Measurements from ENCODE around the gene C1orf167. TPM values are rescaled to one million over a fixed set of nuclear protein-coding genes. Genes with fewer than 3 reads are reported as not detected.

Gene C1orf167
- total and polyA plus RNA-seq, 2 of the 8 experiments (the other 6 are each of a cell fraction or from before 2014, with no cell fraction given) = 0.70 to 1.3 TPM

- H3K23me2 ChIP-seq (ENCODE audit: low read depth, low read length) = peaks cover 10% of the 10 kb centered on the region
- POLR2A ChIA-PET (ENCODE audit: partially characterized antibody) = interaction anchor here (5.1 kb wide), 1 partner anchor 48 kb away, joined by 35 read pairs; the partner anchor contains the start of gene DRAXIN
- 88% methylated on average over 6 of the region's 6 CpGs; no CpG with 5 or more reads in 1 of the 2 experiments for WGBS, 2 experiments (ENCODE audit: extremely low coverage in 1 of 2, insufficient coverage in 1 of 2, insufficient read length in 1 of 2, insufficient replicate concordance in 2 of 2, low coverage in 1 of 2, low lambda C conversion rate in 2 of 2, missing lambda C conversion rate in 1 of 2)
These were observed 23.2 kb upstream of the C1orf167 start for GRCh38 chr1:11738783-11739182.

More at GRCh38 chr1:11738783-11739182, 23.2 kb upstream of the C1orf167 start:
- H3K79me1 ChIP-seq (ENCODE audit: low read depth, low read length) = peaks cover 2% of the 10 kb centered on the region; the same call in 1 of the 2 replicates
- H3K4me2 ChIP-seq (ENCODE audit: insufficient read depth in 1 of 2, low read depth in 2 of 2, low read length in 2 of 2) = no peak overlapping the region
- H3K4ac ChIP-seq (replicated peaks; ENCODE audit: insufficient read length, low read depth, low read length) = no peak overlapping the region
- H3K4me3 ChIP-seq (ENCODE audit: extremely low read depth in 1 of 4, insufficient read depth in 2 of 4, low read depth in 3 of 4, low read length in 4 of 4) = no peak overlapping the region
- no peak overlapping the region for H3K14ac ChIP-seq (ENCODE audit: insufficient read length)
- H3K56ac ChIP-seq (replicated peaks; ENCODE audit: insufficient read length, low read depth, low read length) = no peak overlapping the region
- H4K8ac ChIP-seq (ENCODE audit: extremely low read depth, insufficient read depth, low read length) = no peak overlapping the region
- peaks cover 0 to 9% of the 10 kb centered on the region in 2 experiments; a peak in 1 of 4 replicates for H3K79me2 ChIP-seq (ENCODE audit: control insufficient read depth in 1 of 2, insufficient read depth in 2 of 2, low read length in 2 of 2)
- TF ChIP-seq RXRA (IDR thresholded peaks at IDR 0.05; ENCODE audit: insufficient read depth, low read depth, low read length) (no peak), JUN (IDR thresholded peaks at IDR 0.05; ENCODE audit: low read depth, low read length) (no peak), SRF (IDR thresholded peaks at IDR 0.05; ENCODE audit: low read depth, low read length) (no peak)
- no peak overlapping the region for H4K91ac ChIP-seq (replicated peaks; ENCODE audit: insufficient read length, low read length)
- no peak overlapping the region for H3K9ac ChIP-seq (replicated peaks in 1 of 4; ENCODE audit: extremely low read depth in 1 of 4, low read depth in 3 of 4, low read length in 3 of 4)
- H2BK20ac ChIP-seq (ENCODE audit: low read length) = no peak overlapping the region
- no peaks in the 10 kb centered on the region for H3K27me3 ChIP-seq (replicated peaks in 1 of 4; ENCODE audit: control insufficient read depth in 3 of 4, extremely low read depth in 1 of 4, insufficient read depth in 3 of 4, low read length in 3 of 4)
- no peak overlapping the region for H2AFZ ChIP-seq (ENCODE audit: low read length)
- H3K9me3 ChIP-seq (ENCODE audit: insufficient read depth in 2 of 2, low read depth in 1 of 2, low read length in 1 of 2) = no peaks in the 10 kb centered on the region
- H2BK12ac ChIP-seq (ENCODE audit: low read depth, low read length) = no peak overlapping the region
- H2AK5ac ChIP-seq (ENCODE audit: low read depth, low read length) = no peak overlapping the region
- 0 out of 2 replicates have a peak overlapping the region, but pooled peaks have one; percentile 49 for H2BK5ac ChIP-seq (ENCODE audit: low read depth, low read length)
- CTCF ChIA-PET (ENCODE audit: partially characterized antibody) = interaction anchor here (1.0 to 2.5 kb wide), 4 partner anchors 13 to 86 kb away, joined by 3 to 6 read pairs (median 6); no protein-coding TSS in a partner anchor
- no peak overlapping the region for H4K5ac ChIP-seq (ENCODE audit: insufficient read length, low read depth, low read length)
- FAIRE-seq (no peak), DNase-seq (ENCODE audit: low read depth in 1 of 2, low spot score in 2 of 2) (no peak)
- no peak overlapping the region for H2BK120ac ChIP-seq (replicated peaks; ENCODE audit: low read depth, low read length)
- no peaks in the 10 kb centered on the region for H3K36me3 ChIP-seq (ENCODE audit: control insufficient read depth in 2 of 4, insufficient read depth in 4 of 4, low read length in 3 of 4)
- peaks cover 0 to 2% of the 10 kb centered on the region in 2 experiments for H4K20me1 ChIP-seq (replicated peaks in 1 of 2; ENCODE audit: control insufficient read depth in 1 of 2, insufficient read depth in 2 of 2, low read length in 2 of 2)
- no peak overlapping the region for H3K27ac ChIP-seq (ENCODE audit: low read depth, low read length)
- no peak overlapping the region for H3K18ac ChIP-seq (ENCODE audit: extremely low read depth, low read length)
- no peak overlapping the region for H2BK15ac ChIP-seq (ENCODE audit: low read length)
- H3K23ac ChIP-seq (ENCODE audit: insufficient read length) = no peak overlapping the region
- peaks cover 4 to 29% (median 8%) of the 10 kb centered on the region in 4 experiments for H3K4me1 ChIP-seq (replicated peaks in 1 of 4; ENCODE audit: control insufficient read depth in 3 of 4, insufficient read depth in 4 of 4, low read length in 3 of 4)
